ENCODE results near the gene RPTOR.
"Not testable (repeated sequence)": the region's sequence is repeated elsewhere in the genome, so short reads cannot be mapped to it uniquely, and the experiment has no call there.

RPTOR gene

DNA sequence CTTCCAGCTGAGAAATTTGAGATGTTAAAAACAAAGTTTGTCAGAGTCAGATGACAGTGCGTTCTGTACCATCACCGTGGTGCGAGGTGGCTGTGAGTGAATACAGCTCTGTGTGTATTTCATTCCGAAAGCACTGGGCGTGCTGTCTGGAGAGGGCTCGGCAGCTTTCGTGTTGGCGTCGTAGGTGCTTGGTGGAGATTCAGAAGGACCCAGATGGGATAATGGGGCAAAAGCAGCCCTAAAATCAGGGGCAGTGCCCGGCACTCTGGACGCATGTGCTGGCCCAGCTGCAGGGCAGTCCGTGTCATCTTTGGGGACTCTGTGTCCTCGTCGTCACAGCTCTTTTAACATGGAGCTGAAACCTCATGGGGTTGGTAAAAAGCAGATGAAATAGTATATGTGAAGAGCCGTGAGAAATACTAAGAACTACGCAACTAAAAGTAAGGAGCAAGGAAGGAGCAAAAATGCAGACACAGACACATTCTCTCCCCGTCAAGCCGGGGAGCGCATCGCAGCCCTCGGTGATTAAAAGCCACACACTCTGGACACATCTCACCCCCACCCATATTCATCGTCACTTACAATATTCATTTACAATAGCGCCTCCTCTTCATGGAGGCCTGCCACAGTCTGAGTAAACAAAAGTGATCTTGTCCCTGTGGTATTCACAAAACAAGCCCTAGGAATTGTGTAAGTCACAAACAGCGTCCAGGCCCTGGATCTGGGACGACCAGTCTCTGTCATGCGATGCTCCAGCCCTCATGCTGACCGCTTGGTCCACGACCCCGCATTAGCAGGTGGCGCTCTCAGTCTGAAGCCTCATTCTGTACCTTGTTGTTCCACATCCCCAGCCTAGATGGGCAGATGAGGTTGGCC is 206.7 kb downstream of the RPTOR start:
- no peak for DNase-seq

DNA sequence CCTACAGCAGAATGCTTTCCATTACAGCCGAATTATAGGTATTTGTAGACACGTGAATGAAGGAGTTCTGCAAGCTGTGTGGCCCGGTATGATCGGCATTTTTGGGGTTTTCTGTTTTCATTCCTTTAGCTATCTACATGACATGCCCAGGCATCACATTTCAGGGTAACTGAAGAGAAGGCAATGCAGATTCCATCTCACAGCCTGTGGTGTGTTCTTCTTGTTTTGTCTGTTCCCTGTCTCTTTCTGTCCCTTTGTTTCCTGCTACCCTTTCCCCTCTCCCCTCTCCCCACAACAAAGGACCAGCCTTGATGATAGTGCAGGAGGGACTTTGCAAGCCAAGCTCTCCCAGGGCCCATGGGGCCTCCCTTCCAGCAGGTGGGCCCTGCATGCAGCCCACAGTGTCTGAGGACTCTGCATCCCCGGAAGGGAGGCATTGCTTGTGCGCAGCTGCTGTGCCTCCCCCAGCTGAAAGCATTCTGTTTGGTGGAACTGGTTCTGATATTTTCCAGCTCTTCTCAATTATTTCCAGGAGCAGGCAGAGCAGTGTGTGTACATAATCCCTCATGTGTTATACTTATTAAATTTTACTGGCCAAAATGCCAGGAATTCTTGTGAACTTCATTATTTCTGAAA is 207.4 kb downstream of the RPTOR start:
- DNase-seq, result no peak

DNA sequence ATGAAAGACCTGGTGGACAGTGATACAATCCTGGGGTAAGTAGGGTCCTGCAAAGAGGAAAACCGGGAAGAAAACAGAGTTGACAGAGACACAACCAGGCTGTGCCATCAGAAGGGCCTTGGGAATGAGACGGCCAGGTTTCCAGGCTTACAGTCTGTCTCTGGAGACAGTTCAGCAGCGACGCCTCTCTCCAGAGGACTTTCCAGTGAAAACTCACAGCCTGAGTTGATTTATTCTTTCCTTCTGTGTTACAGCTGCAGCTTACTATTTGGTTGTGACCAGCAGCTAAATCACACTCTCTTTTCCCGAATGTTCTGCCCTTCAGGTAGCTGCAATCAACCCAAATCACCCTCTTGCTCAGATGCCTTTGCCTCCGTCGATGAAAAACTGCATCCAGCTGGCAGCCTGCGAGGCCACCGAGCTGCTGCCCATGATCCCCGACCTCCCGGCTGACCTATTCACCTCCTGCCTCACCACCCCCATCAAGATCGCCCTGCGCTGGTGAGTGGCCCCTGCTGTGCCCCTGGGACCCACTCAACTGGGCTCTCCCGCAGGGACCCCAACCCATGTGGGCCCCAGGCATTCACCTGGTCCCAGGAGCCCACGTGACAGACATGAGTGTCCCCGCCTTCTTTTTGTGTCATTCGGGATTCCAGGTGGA is 209.2 kb downstream of the RPTOR start:
- DNase-seq, result no peak

DNA sequence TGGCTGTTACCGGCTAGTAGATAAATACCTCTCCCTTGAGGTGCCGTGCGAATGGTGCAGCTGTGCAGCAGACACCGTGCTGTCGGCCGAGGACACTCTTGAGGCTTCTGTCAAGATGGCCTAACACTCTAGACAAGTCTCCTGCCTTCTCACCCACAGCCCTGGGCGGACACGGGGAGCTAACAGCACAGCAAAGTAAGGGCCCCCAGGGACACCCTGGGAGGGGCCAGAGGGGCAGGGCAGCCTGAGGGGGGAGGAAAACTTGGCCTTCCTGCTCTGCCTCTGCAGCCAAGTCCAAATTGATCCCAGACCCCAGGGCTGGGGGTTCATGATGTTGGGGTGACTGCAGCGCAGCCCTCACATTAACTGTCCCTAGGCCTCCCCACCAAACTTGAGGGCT is 210.2 kb downstream of the RPTOR start:
- DNase-seq, result no peak

DNA sequence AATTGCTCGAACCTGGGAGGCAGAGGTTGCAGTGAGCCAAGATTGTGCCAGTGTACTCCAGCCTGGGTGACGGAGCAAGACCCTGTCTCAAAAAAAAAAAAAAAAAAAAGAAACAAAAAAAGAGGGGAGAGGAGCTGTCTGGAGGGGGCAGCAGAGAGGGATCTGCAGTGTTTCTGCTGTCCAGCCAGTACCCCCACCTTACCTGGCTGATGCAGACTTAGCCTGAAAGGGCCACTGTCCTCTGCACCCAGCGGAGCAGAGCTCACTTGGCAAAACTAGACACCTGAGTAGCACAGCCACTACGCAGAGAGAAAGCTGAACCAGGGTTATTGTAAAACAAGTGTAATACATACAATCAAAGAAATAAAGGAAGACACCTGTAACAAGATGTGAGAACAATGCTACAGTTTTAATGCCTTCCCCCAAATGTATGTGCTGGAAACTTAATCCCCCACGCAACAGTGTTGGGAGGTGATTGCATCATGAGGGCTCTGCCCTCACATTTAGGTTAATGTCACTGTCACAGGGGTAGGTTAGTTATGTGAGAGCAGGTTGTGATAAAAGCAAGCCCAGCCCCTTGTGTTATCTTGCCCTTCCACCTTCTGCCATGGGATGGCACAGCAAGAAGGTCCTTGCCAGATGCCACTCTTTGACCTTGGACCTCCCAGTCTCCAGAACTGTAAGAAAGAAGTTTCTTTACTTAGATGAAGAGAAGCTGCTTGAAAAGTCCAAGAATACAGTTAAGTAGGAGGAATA is 211.2 kb downstream of the RPTOR start:
- no peak for DNase-seq

DNA sequence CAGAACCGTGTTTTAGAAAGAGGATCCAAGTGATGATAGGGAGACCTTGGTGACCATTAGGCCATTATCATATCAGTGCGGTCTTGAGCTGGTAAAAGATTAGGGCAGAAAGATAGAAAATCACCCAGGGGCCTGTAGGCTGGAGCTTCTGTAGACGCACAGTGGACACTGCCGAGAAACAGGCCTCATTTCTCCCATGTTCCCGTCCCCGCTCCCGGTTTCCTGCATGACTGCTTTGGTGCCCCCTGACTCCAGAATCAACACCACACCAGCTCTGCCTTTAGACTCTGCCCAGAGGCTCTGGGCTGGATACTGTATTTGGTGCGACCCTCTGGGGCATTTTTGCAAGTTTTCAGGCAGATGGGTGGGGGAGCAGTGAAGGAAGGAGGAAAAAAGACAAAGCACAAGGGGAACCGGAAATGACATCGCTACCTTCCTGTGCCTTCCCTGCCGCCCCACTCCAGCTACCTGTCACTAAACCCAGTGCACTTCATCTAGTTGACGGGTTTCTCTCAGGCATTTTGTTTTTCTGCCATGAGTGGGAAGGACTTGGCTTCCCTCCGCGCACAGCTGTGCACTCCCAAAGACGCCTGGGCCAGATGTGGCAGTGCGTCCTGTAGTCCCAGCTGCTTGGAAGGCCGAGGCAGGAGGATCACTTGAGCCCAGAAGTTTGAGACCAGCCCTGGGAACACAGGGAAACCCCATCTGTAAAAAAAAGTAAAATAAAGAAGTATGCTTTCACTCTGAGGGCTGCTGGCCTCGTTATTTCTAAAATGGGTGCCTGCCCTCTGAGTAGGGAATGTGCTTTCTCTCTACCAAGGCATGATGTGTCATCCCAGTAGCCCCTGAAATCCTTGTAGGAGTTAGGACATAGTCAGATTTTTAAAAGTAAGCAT is 214.1 kb downstream of the RPTOR start:
- no peak for DNase-seq

DNA sequence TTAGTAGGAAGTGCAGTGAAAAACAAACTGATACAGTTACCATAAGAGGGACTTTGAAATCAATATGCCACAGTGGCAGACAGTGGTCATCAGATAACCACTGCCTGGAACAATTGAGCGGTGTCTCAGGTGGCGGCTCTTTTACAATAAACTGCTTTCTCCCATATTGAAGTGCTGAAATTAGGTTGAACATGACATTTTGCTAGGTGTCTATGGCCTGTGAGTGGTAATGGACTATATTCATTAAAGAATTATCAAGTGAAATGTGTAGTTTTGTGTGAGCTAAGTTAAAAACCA is 214.7 kb downstream of the RPTOR start:
- no peak for DNase-seq

DNA sequence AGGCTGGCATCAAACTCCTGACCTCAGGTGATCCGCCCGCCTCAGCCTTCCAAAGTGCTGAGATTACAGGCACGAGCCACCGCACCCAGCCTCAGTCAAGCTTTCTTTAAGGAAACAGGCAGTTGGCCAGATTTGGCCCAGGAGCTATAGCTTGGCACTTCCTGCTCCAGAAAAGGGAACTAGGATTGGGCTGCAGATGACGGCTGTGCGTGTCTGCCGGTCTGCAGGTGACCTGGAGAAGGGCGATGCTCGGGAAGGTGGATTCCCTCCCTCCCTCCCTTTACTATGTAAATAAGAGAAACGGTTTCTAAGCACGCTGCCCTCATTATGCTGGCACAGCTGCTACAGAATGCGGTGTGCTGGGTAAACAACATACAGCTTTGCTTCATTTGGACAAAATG is 215.9 kb downstream of the RPTOR start:
- peak; percentile 64 for DNase-seq

DNA sequence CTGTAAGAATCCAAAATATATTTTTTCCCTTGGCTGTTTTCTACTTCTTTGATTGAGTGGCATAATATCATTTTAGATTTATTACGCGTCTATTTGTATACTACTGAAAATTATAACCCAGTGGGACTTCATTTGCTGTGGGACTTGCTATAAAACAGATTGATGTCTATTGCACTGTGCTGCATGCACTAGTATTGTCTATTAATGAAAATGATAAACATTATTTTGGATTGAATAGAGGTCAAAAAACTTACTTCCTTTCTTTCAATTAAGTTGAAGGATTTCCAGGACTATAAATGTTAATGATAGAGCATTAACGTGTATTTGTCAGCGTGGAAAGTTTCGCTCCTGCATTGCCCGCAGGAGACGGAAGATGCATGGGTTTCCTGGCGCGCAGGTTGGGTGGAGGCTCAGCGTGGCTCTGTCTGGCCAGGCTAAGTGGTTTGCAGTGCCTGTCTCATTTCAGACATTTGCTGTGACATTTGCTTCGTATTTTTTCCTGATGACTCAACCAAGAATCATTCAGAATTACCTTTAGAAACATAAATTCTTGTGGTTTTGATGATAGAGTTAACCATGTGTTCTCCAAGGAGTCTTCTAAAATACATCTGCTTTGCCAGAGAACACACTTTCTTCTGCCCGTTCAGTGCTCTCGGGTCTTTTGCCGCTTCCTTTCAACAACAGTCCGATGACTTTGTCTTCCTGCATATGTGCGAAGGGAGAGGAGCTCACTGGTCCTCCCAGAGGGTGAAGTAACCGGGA is 216.7 kb downstream of the RPTOR start:
- no peak for DNase-seq

DNA sequence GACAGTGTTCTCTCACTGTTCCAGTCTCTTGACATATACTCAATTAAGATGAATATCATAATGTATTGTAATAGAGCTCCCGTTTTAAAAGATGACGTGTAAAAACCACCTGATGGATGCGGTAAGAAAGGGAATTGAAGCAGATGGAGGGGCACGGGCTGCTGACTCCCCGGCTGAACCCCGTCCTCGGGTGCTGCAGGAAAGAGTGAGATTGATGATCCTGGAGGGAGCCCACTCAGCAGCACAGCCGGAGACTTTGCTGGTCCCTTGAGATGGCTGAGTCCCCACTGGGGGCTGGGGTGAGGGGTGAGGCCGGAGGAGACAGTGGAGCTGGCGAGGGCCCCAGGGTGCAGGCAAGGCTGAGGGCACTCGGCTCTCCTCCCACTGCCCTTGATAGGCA is 217.4 kb downstream of the RPTOR start:
- DNase-seq, result no peak

DNA sequence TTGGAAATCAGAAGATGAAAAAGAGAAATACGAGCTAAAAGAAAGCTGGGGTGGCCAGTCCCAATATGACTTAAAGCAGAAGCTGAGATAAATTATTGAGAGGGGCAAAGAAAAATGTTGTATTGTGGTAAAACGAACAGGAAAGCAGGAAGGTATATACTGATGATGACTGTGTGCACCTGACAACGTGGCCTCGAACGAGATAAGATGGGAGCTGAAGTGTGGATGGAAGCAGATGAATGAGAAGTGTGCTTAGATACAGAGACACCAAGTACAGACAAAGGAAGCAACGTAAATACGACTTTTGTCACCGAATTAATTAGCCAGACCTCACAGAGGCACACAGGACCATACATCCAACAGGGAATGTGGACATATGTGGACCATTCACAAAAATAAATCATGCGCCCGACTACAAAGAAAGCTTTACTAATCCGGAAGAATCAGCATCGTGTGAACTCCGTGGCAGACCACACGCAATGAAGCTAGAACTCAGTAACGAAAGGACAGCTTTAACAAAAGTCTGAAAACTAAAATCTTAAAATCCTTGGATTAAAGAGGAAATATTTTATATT is 218.7 kb downstream of the RPTOR start:
- no peak for DNase-seq

DNA sequence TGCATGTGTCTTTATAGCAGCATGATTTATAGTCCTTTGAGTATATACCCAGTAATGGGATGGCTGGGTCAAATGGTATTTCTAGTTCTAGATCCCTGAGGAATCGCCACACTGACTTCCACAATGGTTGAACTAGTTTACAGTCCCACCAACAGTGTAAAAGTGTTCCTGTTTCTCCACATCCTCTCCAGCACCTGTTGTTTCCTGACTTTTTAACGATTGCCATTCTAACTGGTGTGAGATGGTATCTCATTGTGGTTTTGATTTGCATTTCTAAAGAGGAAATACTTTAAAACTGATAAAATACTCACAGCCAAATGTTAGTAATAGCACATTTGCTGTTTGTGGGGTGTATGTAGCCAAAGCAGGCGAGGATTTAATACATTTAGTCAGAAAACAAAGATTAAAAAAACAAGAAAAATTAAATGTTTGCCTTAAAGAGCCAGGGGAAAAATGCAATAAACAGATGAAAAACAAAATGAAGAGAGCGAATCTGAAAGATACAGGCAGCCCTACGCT is 220.0 kb downstream of the RPTOR start:
- not testable (repeated sequence) for DNase-seq

DNA sequence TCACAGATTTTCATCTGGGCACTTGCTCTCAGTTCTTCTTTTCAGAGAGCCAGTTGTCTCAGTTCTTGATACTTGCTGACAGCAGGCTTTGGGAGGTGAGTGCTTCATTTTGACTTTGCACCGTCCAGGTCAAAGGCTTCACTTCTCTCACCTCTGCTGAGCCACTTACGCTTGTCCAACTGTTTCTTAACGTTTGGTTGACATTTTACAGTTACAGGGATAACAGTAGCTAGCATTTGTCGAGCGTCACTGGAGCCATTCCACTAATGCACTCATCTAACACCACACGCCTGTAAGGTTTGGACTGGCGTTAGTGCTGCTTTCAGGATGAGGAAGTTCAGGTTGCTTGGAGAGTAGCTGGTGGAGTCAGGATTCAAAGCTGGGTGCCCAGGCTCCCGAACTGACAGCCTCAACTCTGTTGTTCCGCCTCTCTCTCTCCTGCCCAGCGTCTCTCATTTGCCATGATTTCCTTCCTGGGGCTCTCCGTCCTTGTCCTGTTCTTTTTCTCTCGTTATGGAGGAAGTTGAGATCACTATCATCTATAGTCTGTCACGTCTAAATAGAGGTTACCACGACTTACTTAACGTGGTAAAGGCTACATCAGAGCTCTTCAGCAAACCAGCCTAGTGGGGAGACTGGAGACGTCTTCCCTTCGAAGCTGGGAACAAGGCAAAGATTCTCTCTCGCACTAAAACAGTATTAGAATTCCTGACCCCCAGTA is 220.8 kb downstream of the RPTOR start:
- DNase-seq, result no peak

DNA sequence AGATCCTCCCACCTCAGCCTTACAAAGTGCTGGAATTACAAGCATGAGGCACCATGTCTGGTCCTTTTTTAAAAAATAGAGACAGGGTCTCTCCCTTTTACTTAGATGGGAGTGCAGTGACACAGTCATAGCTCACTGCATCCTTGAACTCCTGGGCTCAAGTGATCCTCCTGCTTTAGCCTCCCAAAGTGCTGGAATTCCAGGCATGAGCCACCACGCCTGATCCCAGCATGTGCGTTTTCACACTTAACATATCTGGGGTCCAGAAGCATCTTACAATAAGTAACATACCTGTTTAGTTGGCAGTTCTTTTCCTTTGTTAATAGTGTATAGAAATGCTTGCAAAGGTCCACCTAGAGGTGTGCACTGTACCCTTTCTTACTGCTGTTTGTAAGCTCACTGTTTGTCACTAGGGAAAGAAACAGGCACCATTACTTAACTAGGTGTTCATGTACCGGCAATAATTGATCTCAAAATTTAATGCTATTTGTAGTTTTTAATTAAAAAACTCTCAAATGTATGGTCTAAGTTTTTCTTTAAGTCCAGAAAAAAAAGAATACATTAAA is 221.7 kb downstream of the RPTOR start:
- DNase-seq, result no peak

DNA sequence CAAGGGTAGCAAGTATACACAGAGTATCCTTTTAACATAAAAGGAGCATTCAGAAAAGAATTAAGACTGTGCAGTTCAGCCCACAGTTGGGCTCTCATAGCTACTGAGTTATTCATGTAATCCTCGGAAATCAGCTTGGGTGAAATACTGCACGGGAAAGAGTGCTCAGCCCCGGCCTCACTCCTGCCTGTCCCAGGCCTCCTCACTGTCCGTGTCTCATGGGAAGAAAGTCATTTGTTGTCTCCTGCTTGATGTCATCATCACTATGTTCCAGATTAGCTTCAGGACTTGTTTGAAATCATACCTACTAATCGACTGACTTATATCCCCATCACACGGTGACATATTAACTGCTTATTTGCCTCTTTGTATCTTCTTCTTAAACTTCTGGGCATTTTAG is 223.8 kb downstream of the RPTOR start:
- no peak for DNase-seq

DNA sequence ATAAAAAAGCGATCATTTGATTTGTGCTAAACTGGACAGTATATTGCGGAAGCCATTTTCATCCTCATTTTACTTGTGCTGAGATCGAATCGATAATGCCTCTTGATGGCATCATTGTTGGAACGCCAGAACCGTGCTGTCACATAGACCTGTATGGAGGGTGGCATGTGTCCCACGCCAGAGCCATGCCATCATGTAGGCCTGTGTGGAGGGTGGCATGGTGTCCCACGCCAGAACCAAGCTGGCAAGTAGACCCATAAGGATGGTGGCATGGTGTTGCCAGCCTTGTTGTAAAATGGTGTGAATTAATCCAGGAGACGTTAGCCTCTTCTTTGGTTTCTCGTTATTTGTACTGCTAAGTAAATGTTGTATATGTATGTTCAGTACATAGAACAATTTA is 224.3 kb downstream of the RPTOR start:
- no peak for DNase-seq

DNA sequence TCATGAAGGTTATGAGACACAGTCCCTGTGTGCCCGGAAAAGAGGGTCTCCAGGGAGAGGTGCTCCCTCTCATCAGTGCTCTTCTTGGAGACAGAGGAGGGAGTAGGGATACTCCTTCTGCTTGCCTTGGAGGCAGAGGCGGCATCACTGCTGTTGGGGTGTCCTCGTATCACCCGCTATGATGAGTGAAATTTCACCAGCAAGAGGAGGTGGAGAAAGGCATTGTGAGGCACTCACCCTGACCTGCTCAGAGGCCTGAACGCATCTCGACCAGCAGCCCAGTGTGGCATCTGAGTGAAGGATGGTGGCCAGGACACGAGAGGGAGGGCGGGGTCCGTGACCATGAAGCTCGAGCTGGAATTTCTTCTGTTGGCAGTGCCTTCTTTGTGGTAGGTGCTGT is 224.9 kb downstream of the RPTOR start:
- no peak for DNase-seq

DNA sequence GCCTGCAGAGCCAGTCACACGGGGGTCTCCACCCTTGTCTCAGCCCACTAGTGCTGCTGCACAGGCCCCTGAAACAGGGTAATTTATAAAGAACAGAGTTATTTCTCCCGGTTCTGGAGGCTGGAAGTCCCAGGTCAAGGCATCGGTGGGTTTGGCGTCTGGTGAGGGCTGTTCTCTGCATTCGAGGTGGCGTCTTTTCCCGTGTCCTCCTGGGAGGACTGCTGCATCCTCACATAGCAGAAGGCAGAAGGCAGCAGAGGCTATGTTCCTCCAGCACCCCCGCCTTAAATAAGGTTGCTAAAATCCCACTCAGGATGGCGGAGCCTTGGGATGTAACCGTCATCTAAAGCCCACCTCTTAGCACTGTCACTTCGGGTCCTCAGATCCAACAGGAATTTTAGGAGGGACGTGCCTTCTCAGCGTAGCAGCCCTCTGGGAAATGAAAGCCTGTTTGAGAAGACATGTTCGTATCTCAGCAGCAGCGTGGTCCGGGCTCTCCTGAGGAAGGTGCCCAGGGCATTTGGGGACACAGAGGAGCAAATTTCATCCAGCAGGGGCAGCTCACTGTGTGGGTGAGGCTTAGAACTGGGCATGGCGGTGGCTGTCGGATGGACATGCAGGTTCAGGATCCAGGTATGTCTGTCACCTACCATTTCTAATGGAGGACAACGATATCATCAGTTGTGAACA is 225.4 kb downstream of the RPTOR start:
- DNase-seq, result no peak

DNA sequence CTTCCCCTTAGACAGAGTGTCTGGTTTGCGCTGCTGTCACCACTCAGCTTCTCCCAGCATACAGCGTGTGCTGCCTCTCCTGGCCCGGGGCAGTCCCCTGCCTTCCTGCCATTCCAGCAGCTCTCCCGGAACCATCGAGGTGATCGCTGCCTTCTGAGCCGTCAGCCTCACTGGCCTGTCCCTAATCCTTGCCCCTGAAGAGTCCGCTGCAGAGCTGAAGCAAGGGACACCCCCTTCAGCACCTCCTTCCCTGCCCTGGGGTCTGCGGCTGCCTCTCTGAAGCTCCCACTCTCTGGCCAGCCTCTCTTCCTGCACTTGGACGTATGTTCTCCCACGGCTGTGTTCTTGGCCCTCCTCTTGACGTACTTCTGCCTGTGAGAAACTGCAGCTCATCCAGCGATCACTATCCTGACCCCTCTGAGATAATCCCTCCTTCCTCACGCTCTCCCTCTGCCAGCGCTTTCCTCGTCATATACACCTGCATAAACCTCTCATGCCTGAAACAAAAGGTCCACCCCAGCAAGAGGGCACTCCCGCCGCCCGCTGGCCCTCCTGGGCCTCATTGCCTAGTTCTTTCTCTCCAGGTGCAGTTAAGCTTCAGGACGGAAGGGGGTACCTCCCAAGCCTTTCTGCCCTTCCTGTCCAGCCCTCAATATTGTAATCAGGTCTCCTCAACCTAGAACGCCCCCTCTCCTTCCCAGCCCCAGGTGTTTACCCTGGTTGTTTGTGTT is 226.4 kb downstream of the RPTOR start:
- DNase-seq, result no peak

Measured in NCI-H1417 treated with DMSO at 0.1 percent for 48 hours (cell line).